ENCODE data around the gene PEX14.
A peak's percentile ranks its signal among the peaks of the same experiment; 100 is the strongest.

Gene PEX14

DNA sequence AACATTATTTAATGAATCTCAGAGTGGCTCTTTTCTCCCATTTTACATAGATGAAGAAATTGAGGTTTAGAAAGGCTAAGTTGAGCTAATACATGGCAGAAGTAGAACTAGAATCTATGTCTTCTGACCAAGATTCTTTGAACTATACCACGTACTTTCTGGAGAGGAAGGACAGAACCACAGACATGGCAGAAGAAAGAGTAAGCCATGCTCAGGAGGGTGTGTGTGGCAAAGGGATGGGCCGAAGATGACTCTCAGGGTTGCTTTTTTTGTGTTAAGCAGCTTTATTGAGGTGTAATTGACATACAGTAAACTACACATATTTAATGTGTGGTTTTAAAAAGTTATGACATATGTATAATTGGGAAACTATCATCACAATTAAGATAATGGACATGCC, 69.5 kb downstream of the PEX14 start:
- ChIA-PET POLR2A (ENCODE audit: low non-redundant PET) (no interaction called here), CTCF (no interaction called here)
- DNase-seq (ENCODE audit: low spot score): no peak
- no peak overlapping the region for H3K27ac ChIP-seq
- TF ChIP-seq CTCF (conservative IDR thresholded peaks at IDR 0.05; ENCODE audit: low read depth): no peak

DNA sequence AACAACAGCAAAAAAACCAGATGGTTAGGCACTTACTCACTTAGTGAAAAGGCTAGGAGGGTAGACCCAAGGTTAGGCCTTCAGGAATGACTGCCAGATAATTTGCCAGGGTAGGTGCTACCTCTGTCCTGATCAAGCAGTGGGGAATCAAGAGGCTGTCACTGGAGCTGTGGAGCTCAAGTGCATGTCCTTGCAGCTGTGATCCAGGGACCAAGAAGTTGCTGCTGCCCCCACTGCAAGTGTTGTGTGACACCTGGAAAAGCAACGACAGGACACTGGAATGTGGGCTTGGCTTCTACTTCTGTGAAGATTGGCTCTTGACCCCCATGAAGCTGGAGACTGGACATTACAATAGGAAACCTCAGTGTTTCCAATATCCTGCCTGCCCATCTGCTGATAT, 72.1 kb downstream of the PEX14 start:
- TF ChIP-seq CTCF (conservative IDR thresholded peaks at IDR 0.05; ENCODE audit: low read depth): no peak
- ChIA-PET CTCF (no interaction called here), POLR2A (ENCODE audit: low non-redundant PET) (no interaction called here)
- no peak overlapping the region for H3K27ac ChIP-seq
- no peak for DNase-seq (ENCODE audit: low spot score)

GRCh38 chr1:10549904-10550664, 75.3 kb downstream of the PEX14 start:
- no peak for DNase-seq (ENCODE audit: low spot score)
- H3K27ac ChIP-seq: no peak overlapping the region
- ChIA-PET POLR2A (ENCODE audit: low non-redundant PET) (no interaction called here), CTCF (no interaction called here)
- no peak for TF ChIP-seq CTCF (conservative IDR thresholded peaks at IDR 0.05; ENCODE audit: low read depth)

DNA sequence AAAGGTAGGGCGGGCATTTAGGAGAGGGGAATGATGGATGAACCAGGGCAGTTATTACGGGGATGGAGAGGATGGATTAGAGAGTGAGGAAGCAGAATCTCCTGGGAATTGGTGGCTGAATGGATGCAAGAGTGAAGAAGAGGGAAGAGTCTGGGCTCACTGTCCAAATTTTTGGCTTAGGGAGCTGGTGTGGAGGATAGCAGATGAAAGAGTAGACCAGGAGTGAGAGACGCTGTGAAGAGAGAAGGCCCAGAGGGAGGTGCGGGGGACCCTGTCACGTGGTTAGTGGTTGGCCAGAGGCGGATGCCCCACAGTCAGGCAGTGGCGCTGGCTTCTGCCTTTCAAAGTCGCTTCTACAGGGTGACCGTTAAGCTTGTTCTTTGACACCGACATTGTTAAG, 78.4 kb downstream of the PEX14 start:
- ChIA-PET CTCF (no interaction called here), POLR2A (ENCODE audit: low non-redundant PET) (no interaction called here)
- no peak overlapping the region for H3K27ac ChIP-seq
- no peak for TF ChIP-seq CTCF (conservative IDR thresholded peaks at IDR 0.05; ENCODE audit: low read depth)
- no peak for DNase-seq (ENCODE audit: low spot score)

GRCh38 chr1:10555635-10556429, 81.1 kb downstream of the PEX14 start:
- CTCF ChIA-PET: interaction anchor here (0.6 kb wide), 3 partner anchors 17 to 237 kb away, joined by 3 to 4 read pairs (median 3); no protein-coding TSS in a partner anchor
- peak; percentile 17 for DNase-seq (ENCODE audit: low spot score)
- POLR2A ChIA-PET (ENCODE audit: low non-redundant PET): no interaction called here
- no peak for TF ChIP-seq CTCF (conservative IDR thresholded peaks at IDR 0.05; ENCODE audit: low read depth)
- peak overlapping the region; percentile 37 for H3K27ac ChIP-seq

- DNase-seq (ENCODE audit: low spot score): no peak
- POLR2A ChIA-PET (ENCODE audit: low non-redundant PET): no interaction called here
- H3K27ac ChIP-seq: peak overlapping the region; percentile 37
- TF ChIP-seq CTCF (conservative IDR thresholded peaks at IDR 0.05; ENCODE audit: low read depth): no peak
- CTCF ChIA-PET: no interaction called here
Observed at GRCh38 chr1:10556430-10557005, 81.8 kb downstream of the PEX14 start.

Data from RWPE1 (cell line).